HG02642 (cell line): ENCODE measurements around the gene ERICH4.

Source experiments
- ATAC-seq: cut with Tn5 transposase; IDR thresholded peaks from one replicate; pipeline ENCODE4 v1.9.1; 2021; ENCODE audit warnings: mild to moderate bottlenecking; ENCODE audit not compliant: unreplicated experiment, poor library complexity

Gene ERICH4

DNA sequence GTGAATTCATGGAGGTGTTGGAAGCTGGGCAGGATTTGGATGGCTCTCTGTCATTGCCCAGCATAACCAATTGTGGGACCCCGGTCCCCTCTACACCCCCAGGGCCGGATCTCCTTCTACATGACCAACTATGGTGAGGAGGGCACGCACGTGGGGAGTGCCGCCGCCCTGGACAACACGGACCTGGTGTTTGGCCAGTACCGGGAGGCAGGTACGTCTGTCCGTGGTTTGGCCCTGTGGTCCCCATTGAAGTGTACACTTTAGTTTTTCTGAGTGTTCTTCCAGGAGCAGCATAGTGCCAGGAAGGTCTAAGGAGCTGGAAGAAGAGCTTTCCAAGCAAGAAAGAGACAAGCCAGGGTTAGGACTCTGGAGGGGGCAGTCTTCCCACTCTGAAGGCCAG lies 29.0 kb upstream of the ERICH4 start:
- no peak for ATAC-seq

- ATAC-seq: no peak
Observed at GRCh38 chr19:41414461-41414860, 28.5 kb upstream of the ERICH4 start.

DNA sequence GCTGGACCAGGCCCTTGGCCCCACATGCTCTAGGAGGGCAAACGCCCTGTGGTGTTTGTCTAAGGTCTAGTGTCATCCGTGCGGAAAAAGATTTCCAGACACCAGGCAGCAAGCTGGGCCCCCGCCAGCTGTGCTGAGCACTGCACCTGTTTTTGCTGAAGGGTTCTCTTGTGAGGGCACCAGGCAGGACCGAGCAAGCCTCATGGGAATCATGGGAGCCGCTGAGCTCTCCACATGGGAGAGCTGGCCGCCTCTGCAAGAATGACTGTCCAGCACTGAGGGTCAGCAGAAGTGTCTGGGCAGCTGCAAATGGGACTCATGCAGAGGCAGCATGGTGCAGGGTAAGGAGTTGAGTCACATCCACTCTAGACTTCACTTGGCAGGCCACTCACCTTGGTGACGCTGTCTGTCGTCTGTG lies 27.8 kb upstream of the ERICH4 start:
- ATAC-seq: no peak

GRCh38 chr19:41416194-41416674 lies 26.7 kb upstream of the ERICH4 start:
- ATAC-seq: no peak

DNA sequence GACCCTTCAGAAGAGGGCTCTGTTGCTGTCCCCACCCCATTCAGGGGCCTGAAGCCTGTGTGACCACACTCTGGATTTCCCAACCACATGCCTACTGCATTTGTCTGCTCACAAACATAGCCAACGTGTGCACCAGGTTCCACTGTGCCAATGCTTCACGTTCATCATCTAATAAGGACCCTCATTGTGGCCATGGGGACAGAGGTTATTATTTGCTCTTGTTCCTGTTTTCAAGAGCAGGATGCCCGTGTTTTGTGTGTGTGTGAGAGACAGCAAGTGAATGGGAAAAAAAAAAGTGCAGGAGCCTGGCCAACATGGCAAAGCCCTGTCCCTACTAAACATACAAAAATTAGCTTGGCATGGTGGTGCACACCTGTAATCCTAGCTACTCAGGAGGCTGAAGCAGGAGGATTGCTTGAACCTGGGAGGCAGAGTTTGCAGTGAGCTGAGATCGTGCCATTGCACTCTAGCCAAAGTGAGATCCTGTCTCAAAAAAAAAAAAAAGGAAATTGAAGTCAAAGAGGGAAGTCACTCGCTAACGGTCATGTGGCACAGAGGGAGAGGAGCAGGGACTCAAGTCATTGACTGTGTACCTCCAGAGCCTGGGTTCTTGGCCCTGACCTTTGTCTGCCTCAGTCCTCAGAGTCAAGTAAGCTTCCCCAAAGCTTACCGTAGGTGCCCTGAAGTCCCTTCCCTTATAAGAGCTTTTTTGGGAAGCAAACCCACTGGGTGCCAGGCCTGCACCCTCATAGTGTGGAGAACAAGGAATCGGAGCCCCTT lies 22.7 kb upstream of the ERICH4 start:
- ATAC-seq: no peak

- no peak for ATAC-seq
Observed at GRCh38 chr19:41421314-41421713, 21.6 kb upstream of the ERICH4 start.

DNA sequence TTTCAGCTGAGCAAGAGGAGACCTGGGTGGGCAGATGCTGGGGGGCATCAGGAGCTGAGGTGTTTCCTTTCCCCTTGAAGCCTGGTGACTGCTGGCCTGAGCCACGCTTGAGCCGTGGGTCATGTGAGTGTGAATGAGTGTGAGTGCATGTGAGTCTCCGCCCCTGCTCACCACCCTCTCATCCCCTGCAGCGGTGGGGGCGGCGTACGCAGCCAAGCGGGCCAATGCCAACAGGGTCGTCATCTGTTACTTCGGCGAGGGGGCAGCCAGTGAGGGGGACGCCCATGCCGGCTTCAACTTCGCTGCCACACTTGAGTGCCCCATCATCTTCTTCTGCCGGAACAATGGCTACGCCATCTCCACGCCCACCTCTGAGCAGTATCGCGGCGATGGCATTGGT lies 21.0 kb upstream of the ERICH4 start:
- ATAC-seq: no peak

- no peak for ATAC-seq
Observed at GRCh38 chr19:41422456-41422855, 20.5 kb upstream of the ERICH4 start.

- ATAC-seq: no peak
Observed at GRCh38 chr19:41422955-41423354, 20.0 kb upstream of the ERICH4 start.

GRCh38 chr19:41424335-41425173 lies 18.4 kb upstream of the ERICH4 start:
- ATAC-seq: no peak

GRCh38 chr19:41425174-41426115 lies 17.5 kb upstream of the ERICH4 start:
- ATAC-seq: no peak

- no peak for ATAC-seq
Observed at GRCh38 chr19:41426116-41426841, 16.7 kb upstream of the ERICH4 start.

GRCh38 chr19:41426952-41427646 lies 15.9 kb upstream of the ERICH4 start, which contains the start of gene B3GNT8:
B3GNT8 (minus strand) TSS chr19:41427374; CDS start chr19:41426778, 596 bp downstream.
- no peak for ATAC-seq

GRCh38 chr19:41427647-41428480 lies 15.1 kb upstream of the ERICH4 start:
- no peak for ATAC-seq

GRCh38 chr19:41428481-41428859 lies 14.5 kb upstream of the ERICH4 start:
- ATAC-seq: no peak

- no peak for ATAC-seq
Observed at GRCh38 chr19:41430922-41431321, 12.0 kb upstream of the ERICH4 start.

- no peak for ATAC-seq
Observed at GRCh38 chr19:41431426-41432386, 11.2 kb upstream of the ERICH4 start.
